Fibroblast of the aortic adventitia (primary cell): ENCODE data around the gene CPLX1. TPM values are rescaled to one million over a fixed set of nuclear protein-coding genes. Genes with fewer than 3 reads are reported as not detected.
A peak's percentile ranks its signal among the peaks of the same experiment; 100 is the strongest.

Experiments
- DNase-seq: peaks from one replicate; pipeline ENCODE4 v3.0.0-alpha.2; 2010; ENCODE audit warnings: low read depth
- H3K4me3 ChIP-seq: 2 replicates; pipeline ENCODE4 v1.5.1; 2011; ENCODE audit warnings: low read depth, mild to moderate bottlenecking, control low read depth, low read length, moderate library complexity
- total RNA-seq: library from RNA; depleted of rRNA; stranded (reverse); fragments of >200 nt; gene quantifications from 2 replicates; pipeline ENCODE4 v1.2.3, GENCODE V29; 2012; ENCODE audit warnings: low replicate concordance
- TF ChIP-seq, protein P1 (sequence below): IDR thresholded peaks from 2 replicates; pipeline ENCODE4 v1.5.1; 2011; ENCODE audit warnings: mild to moderate bottlenecking, low read length, control low read depth, inconsistent platforms; ENCODE audit not compliant: insufficient read depth

CPLX1 gene
- not detected in 2 replicates for total RNA-seq

DNA sequence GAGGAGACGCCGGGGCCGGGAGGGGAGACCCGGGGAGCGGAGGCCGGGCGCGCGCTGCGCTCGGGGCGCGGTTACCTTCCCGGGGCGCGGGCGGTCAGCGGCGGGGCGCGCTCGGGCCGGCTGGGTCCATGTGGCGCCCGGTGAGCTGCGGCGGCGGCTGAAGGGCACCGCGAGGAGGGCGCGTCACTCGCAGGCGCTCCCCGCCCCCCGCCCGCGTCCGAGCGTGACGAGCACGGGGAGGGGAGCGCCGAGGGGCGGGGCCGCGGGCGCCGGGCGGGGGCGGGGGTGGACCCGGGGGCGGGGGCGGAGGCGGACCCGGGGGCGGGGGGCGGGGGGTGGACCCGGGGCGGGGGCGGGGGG, at the start of gene CPLX1:
CPLX1 (minus strand) TSS at position 159 of the 360 bp plus-strand sequence. CDS start 1,607 bp downstream, outside the sequence.
- TF ChIP-seq, protein P1, sequence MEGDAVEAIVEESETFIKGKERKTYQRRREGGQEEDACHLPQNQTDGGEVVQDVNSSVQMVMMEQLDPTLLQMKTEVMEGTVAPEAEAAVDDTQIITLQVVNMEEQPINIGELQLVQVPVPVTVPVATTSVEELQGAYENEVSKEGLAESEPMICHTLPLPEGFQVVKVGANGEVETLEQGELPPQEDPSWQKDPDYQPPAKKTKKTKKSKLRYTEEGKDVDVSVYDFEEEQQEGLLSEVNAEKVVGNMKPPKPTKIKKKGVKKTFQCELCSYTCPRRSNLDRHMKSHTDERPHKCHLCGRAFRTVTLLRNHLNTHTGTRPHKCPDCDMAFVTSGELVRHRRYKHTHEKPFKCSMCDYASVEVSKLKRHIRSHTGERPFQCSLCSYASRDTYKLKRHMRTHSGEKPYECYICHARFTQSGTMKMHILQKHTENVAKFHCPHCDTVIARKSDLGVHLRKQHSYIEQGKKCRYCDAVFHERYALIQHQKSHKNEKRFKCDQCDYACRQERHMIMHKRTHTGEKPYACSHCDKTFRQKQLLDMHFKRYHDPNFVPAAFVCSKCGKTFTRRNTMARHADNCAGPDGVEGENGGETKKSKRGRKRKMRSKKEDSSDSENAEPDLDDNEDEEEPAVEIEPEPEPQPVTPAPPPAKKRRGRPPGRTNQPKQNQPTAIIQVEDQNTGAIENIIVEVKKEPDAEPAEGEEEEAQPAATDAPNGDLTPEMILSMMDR = no peak
- DNase-seq = no peak
- peak within 1 kb of the TSS; percentile 22 for H3K4me3 ChIP-seq

DNA sequence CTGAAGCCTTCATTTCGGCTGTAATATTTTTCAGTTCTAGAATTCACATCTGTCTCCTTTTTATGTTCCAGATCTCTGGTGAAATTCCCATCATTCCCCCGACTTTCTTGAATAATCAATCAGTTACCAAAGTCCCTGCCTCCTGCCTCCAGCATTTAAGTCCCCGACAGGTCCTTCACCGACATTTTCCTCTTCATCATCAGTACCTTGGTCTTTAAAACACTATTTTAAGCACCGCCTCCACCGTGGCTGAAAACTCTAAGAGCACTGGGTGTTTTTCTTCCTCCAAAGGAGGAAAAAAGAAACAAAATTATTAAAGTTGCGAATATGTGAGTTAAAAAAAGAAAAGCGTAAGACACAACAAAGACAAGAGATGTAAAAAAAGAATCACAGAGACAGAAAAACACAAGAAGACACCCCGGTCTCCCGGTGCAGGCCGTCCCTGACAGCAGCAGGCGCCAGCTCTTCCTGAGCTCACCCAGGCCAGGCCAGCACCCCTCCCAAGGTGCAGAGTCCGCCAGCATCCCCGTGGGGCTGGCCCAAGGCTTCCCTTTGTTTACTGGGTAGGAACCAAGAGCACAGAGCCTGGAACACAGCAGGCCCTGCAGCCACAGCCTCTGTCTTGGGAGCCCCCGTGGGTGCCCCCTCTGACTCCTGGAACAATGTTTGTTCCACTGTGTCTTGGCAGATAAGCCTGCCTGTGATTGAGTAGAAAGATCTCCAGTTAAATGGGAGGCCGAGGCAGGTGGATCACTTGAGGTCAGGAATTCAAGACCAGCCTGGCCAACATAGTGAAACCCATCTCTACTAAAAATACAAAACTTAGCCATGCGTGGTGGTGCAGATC, 49.3 kb upstream of the CPLX1 start:
- DNase-seq = no peak
- TF ChIP-seq, protein P1 = no peak
- H3K4me3 ChIP-seq = no peak overlapping the region

DNA sequence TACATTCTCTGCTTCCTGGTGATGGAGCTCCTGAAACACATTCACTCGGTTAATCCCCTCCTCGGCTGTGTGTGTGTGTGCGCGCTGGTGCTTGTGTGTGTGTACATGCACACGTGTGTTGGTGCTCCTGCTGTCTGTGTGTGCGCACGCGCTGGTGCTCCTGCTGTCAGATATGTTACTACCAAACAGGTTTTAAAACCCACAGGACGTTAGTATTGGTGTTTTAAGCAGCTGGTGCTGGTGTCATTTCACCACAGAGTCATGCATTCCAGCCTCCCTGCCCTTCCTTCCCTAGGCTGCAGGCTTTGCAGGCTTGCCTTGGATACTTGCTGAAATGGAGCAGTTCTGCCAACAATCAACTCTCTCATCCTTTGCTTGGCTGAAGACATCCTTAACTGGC, 48.1 kb upstream of the CPLX1 start:
- H3K4me3 ChIP-seq = no peak overlapping the region
- TF ChIP-seq, protein P1 = no peak
- DNase-seq = no peak

DNA sequence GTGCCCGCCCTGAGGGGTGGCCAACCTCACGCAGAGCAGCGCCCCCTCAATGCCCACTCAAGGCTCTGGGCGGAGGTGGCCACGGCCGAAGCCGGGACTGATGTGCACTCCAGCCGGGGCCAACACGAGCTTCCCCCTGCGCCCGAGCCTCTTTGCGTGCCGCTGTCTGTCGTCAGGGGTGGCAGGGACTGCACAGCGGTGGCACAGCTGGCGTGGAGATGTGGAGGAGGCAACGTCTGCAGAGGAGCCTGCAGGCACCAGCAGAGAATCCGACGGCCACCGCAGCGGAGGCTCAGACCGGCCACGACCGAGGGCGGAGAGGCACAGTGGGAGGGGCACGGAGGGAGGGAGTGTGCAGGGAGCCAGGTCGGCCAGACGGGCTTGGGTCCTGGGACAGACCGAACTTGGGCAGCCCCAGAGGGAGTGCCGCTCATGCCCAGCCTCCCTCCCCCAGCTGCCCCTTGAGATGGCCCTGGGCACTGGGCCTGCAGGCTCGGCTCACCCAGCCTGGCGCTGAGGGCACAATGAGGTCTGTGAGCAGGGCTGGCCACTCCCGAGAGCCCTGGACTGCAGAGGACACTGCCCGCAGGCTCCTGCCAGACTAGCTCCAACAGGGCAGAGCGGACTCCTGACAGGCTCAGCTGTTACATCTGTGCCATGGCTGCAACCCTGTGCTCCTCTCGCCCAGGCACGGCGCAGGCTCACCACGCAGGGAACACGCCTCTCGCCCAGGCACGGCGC, 46.5 kb upstream of the CPLX1 start:
- TF ChIP-seq, protein P1 = no peak
- no peak overlapping the region for H3K4me3 ChIP-seq
- DNase-seq = no peak

DNA sequence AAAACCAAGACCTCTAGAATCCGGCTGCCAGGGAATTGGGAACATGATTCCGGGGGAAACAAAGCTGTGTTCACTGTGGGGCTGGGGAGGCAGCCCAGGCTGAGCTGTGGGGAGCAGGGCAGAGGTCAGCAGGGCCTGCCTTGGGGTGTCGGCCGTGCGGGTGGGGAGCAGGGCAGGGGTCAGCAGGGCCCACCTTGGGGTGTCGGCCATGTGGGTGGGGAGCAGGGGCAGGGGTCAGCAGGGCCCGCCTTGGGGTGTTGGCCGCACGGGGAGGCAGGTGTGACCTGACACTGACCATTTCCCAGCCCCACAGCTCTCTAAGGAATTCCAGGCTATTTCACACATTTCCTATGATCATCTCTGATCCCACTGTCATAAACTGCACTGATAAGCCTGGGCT, 45.6 kb upstream of the CPLX1 start:
- DNase-seq = no peak
- no peak overlapping the region for H3K4me3 ChIP-seq
- TF ChIP-seq, protein P1 = no peak

DNA sequence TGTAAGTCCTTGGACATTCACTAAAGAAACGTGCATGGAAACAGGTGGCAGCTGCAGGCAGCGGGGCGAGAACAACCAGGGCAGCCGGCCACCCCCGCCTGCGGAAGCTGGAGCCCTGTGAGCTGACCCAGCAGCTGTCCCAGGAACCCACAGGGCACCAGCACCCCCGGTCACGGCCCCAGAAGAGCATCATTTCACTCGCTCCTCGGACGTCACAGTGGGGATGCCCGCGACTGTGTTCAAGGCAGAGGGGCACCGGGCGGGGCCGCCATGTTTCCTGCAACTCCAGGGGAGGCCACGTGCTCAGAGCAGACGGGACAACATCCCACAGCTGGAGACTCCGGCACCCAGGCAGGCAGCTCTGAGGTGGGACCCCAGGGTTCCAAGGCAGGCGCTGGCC, 45.0 kb upstream of the CPLX1 start:
- no peak overlapping the region for H3K4me3 ChIP-seq
- TF ChIP-seq, protein P1 = no peak
- no peak for DNase-seq
